SK-N-SH (cell line): ENCODE results near the gene ADRA1B. TPM values are rescaled to one million over a fixed set of nuclear protein-coding genes. Genes with fewer than 3 reads are reported as not detected.
A peak's percentile ranks its signal among the peaks of the same experiment; 100 is the strongest.

Experiments
- CTCF ChIA-PET: fragments of 300-600, 350-600 bp; formaldehyde crosslinking; extraction: SDS; loops from one replicate; lab custom pipeline; 2021; lab: Yijun Ruan, JAX
- POLR2A ChIA-PET: fragments of 350-600 bp; sonication (Branson Sonifier 250); formaldehyde crosslinking; extraction: SDS; loops from one replicate; lab custom pipeline; 2020; ENCODE audit warnings: antibody characterized with exemption, inconsistent platforms; lab: Yijun Ruan, JAX
- DNase-seq: peaks from one replicate; pipeline ENCODE4 v3.0.0; 2012
- H2AFZ ChIP-seq: fragments of 200-600 bp; sonication (generic); 2 replicates; pipeline ENCODE4 v1.8.1; 2016; ENCODE audit warnings: antibody characterized with exemption, mild to moderate bottlenecking, low read depth
- H3F3A ChIP-seq: fragments of 200-600 bp; sonication (generic); replicated peaks from 2 replicates; pipeline ENCODE3; 2016; ENCODE audit warnings: antibody characterized with exemption, mild to moderate bottlenecking; ENCODE audit not compliant: insufficient read depth
- H3K27ac ChIP-seq, 2 experiments: fragments of 200-500 bp in 1 of 2; fragments of 200-600 bp in 1 of 2; sonication (Bioruptor generic) in 1 of 2; sonication (generic), shearing (Covaris generic) in 1 of 2; 2 replicates each; pipeline versions ENCODE4 v1.5.1 to v1.6.1; 2014 to 2016; ENCODE audit warnings: low read depth in 2 of 2, inconsistent platforms in 1 of 2, low read length in 1 of 2, mild to moderate bottlenecking in 1 of 2, mixed read lengths in 1 of 2
- H3K27me3 ChIP-seq: fragments of 200-600 bp; sonication (generic), shearing (Covaris generic); 2 replicates; pipeline ENCODE4 v1.6.1; 2016; ENCODE audit warnings: mixed run types; ENCODE audit not compliant: insufficient read depth
- H3K36me3 ChIP-seq, 2 experiments: fragments of 200-500 bp in 1 of 2; fragments of 200-600 bp in 1 of 2; sonication (Bioruptor generic) in 1 of 2; sonication (generic) in 1 of 2; replicated peaks in 1 of 2; 2 replicates each; pipeline versions ENCODE3 to v1.5.1; 2014 to 2016; ENCODE audit warnings: low read length in 1 of 2, mild to moderate bottlenecking in 1 of 2; ENCODE audit not compliant: insufficient read depth in 2 of 2, control insufficient read depth in 1 of 2
- H3K4me1 ChIP-seq, 2 experiments: fragments of 200-500 bp in 1 of 2; fragments of 200-600 bp in 1 of 2; sonication (Bioruptor generic) in 1 of 2; sonication (generic), shearing (Covaris generic) in 1 of 2; 2 replicates each; pipeline versions ENCODE4 v1.5.1 to v1.6.1; 2014 to 2016; ENCODE audit warnings: low read depth in 1 of 2, low read length in 1 of 2, mixed run types in 1 of 2; ENCODE audit not compliant: insufficient read depth in 2 of 2, control insufficient read depth in 1 of 2
- H3K4me2 ChIP-seq: fragments of 200-600 bp; sonication (generic), shearing (Covaris generic); 2 replicates; pipeline ENCODE4 v1.6.1; 2017; ENCODE audit warnings: mixed run types
- H3K4me3 ChIP-seq, 2 experiments: fragments of 200-500 bp in 1 of 2; fragments of 200-600 bp in 1 of 2; sonication (Bioruptor generic) in 1 of 2; sonication (generic), shearing (Covaris generic) in 1 of 2; 2 replicates each; pipeline versions ENCODE4 v1.5.1 to v1.8.1; 2014 to 2016; ENCODE audit warnings: low read depth in 2 of 2, inconsistent platforms in 1 of 2, low read length in 1 of 2, mild to moderate bottlenecking in 1 of 2, mixed read lengths in 1 of 2, moderate library complexity in 1 of 2
- H3K79me2 ChIP-seq: fragments of 200-600 bp; sonication (generic); 2 replicates; pipeline ENCODE4 v1.8.1; 2017; ENCODE audit warnings: mild to moderate bottlenecking; ENCODE audit not compliant: insufficient read depth
- H3K9ac ChIP-seq: fragments of 200-600 bp; sonication (generic); 2 replicates; pipeline ENCODE4 v1.6.1; 2017; ENCODE audit warnings: mixed run types
- H3K9me2 ChIP-seq: fragments of 200-600 bp; sonication (generic); 2 replicates; pipeline ENCODE4 v1.6.1; 2017; ENCODE audit warnings: mixed run types
- H3K9me3 ChIP-seq: fragments of 200-600 bp; sonication (generic); 2 replicates; pipeline ENCODE4 v1.6.1; 2017; ENCODE audit warnings: mixed run types, mild to moderate bottlenecking, moderate library complexity
- H4K20me1 ChIP-seq: fragments of 200-600 bp; sonication (generic); 2 replicates; pipeline ENCODE4 v1.6.1; 2017; ENCODE audit warnings: mild to moderate bottlenecking, mixed run types; ENCODE audit not compliant: insufficient read depth
- EP300 ChIP-seq, 2 experiments: IDR thresholded peaks; 2 replicates each; pipeline versions ENCODE4 v1.4.0 to v1.6.1; 2012; ENCODE audit warnings: borderline replicate concordance in 1 of 2, low read depth in 1 of 2, low read length in 1 of 2
- FOSL2 ChIP-seq: IDR thresholded peaks from 2 replicates; pipeline ENCODE4 v1.4.0; 2012; ENCODE audit warnings: low read depth, mild to moderate bottlenecking, moderate library complexity, borderline replicate concordance
- MEF2A ChIP-seq: IDR thresholded peaks from 2 replicates; pipeline ENCODE4 v1.4.0; 2012; ENCODE audit warnings: low read depth, borderline replicate concordance
- NFIC ChIP-seq: IDR thresholded peaks from 2 replicates; pipeline ENCODE4 v1.4.0; 2012; ENCODE audit warnings: borderline replicate concordance
- NRF1 ChIP-seq: IDR thresholded peaks from 2 replicates; pipeline ENCODE4 v1.6.1; 2012; ENCODE audit warnings: low read depth, mild to moderate bottlenecking, low read length
- RAD21 ChIP-seq: IDR thresholded peaks from 2 replicates; pipeline ENCODE4 v1.6.1; 2012; ENCODE audit warnings: mild to moderate bottlenecking, low read length
- RCOR1 ChIP-seq: fragments of 150-350 bp; IDR thresholded peaks from 2 replicates; pipeline ENCODE4 v1.6.1; 2017; ENCODE audit warnings: antibody characterized with exemption, low read length
- RXRA ChIP-seq: IDR thresholded peaks from 2 replicates; pipeline ENCODE4 v1.4.0; 2012; ENCODE audit warnings: low read depth, mild to moderate bottlenecking, borderline replicate concordance
- SIN3A ChIP-seq: IDR thresholded peaks from 2 replicates; pipeline ENCODE4 v1.6.1; 2012; ENCODE audit warnings: low read depth, mild to moderate bottlenecking, low read length, moderate library complexity, borderline replicate concordance
- TCF12 ChIP-seq: IDR thresholded peaks from 2 replicates; pipeline ENCODE4 v1.4.0; 2012
- polyA plus RNA-seq, 3 experiments: library from polyadenylated mRNA; depleted of rRNA; stranded (reverse); fragments of >200 nt; gene quantifications; 2 replicates each; pipeline ENCODE4 v1.2.3, GENCODE V29; 2012
- TF ChIP-seq, protein P1 (sequence below): IDR thresholded peaks from 2 replicates; pipeline ENCODE4 v1.4.0; 2012; ENCODE audit warnings: low read depth, borderline replicate concordance
- TF ChIP-seq, protein P2 (sequence below): fragments of 150-350 bp; IDR thresholded peaks from 2 replicates; pipeline ENCODE4 v1.6.1; 2016; ENCODE audit warnings: mild to moderate bottlenecking, low read depth, low read length
- TF ChIP-seq, protein P3 (sequence below): IDR thresholded peaks from 2 replicates; pipeline ENCODE4; 2012

The ADRA1B gene
- polyA plus RNA-seq, 1 of the 3 experiments (the other 2 are of a cell fraction): 2.2 TPM

DNA sequence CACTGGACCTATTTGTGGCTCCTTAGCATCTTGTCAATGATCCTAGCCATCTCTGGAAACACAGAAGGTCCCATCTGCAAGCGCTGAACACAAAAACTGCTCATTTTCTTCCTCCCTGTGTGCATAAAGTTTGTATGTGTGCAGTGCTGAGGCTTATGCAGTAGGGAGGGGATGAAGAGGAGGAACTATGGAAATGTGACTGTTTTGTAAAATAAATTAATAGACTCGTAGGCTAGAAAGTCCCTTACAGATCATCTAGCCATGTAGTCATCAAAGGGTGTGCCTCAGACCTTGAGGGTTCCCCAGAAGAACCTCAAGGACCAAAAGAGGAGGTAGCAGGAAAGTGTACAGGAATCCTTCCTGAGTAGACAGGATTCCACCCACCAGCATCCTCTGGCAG lies 34.3 kb upstream of the ADRA1B start (continued):
- TF ChIP-seq, protein P1, sequence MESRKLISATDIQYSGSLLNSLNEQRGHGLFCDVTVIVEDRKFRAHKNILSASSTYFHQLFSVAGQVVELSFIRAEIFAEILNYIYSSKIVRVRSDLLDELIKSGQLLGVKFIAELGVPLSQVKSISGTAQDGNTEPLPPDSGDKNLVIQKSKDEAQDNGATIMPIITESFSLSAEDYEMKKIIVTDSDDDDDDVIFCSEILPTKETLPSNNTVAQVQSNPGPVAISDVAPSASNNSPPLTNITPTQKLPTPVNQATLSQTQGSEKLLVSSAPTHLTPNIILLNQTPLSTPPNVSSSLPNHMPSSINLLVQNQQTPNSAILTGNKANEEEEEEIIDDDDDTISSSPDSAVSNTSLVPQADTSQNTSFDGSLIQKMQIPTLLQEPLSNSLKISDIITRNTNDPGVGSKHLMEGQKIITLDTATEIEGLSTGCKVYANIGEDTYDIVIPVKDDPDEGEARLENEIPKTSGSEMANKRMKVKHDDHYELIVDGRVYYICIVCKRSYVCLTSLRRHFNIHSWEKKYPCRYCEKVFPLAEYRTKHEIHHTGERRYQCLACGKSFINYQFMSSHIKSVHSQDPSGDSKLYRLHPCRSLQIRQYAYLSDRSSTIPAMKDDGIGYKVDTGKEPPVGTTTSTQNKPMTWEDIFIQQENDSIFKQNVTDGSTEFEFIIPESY: no peak
- TF ChIP-seq MEF2A: no peak
- no peak for TF ChIP-seq RCOR1
- TF ChIP-seq RXRA: no peak
- TF ChIP-seq NRF1: no peak
- TF ChIP-seq RAD21: no peak
- no peak for TF ChIP-seq NFIC
- TF ChIP-seq, protein P2, sequence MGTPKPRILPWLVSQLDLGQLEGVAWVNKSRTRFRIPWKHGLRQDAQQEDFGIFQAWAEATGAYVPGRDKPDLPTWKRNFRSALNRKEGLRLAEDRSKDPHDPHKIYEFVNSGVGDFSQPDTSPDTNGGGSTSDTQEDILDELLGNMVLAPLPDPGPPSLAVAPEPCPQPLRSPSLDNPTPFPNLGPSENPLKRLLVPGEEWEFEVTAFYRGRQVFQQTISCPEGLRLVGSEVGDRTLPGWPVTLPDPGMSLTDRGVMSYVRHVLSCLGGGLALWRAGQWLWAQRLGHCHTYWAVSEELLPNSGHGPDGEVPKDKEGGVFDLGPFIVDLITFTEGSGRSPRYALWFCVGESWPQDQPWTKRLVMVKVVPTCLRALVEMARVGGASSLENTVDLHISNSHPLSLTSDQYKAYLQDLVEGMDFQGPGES: no peak

DNA sequence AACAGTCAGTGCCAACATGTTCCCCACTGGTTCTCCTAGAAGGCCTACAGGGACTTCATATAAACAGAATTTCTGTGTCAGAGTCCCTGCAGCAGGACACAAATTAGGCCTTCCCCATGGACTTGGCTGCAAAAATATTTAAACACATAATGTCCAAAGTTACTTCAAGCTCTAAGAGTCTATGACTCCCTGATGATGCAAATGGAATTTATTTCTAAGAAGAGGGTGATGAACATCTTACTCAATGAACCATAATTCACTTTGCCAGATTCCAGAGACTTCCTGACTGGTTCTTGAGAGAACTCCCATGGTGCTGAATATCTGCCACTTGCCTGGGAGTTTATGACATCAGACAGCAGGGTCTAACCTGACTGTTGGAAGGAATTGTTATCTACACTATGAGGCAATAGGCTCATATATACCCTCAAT lies 32.7 kb upstream of the ADRA1B start:
- Histone ChIP-seq H3K27me3 (no peaks in the 10 kb centered on the region), H3K4me3 (no peak overlapping the region), H3K9me3 (no peaks in the 10 kb centered on the region), H4K20me1 (no peaks in the 10 kb centered on the region), H3K79me2 (no peaks in the 10 kb centered on the region), H3K4me2 (0 out of 2 replicates have a peak overlapping the region, but pooled peaks have one; percentile 21), H3K9me2 (no peaks in the 10 kb centered on the region), H3K9ac (peak overlapping the region; percentile 35; the same call in 1 of the 2 replicates), H3K27ac (peak overlapping the region in 1 of 2 experiments; percentile 79; a peak in 2 of 4 replicates), H3F3A (peaks cover 37% of the 10 kb centered on the region), H3K4me1 (peaks cover 4 to 31% of the 10 kb centered on the region in 2 experiments), H2AFZ (no peak overlapping the region), H3K36me3 (no peaks in the 10 kb centered on the region)
- TF ChIP-seq SIN3A (no peak), TCF12 (peak; percentile 69), FOSL2 (peak; percentile 23; the same call in 1 of the 2 replicates), EP300 (IDR thresholded peaks at IDR 0.05; ENCODE audit: borderline replicate concordance in 1 of 2, low read depth in 1 of 2, low read length in 1 of 2) (peak in 1 of 2 experiments; percentile 62; a peak in 1 of 4 replicates), NRF1 (no peak)
- TF ChIP-seq, protein P3, sequence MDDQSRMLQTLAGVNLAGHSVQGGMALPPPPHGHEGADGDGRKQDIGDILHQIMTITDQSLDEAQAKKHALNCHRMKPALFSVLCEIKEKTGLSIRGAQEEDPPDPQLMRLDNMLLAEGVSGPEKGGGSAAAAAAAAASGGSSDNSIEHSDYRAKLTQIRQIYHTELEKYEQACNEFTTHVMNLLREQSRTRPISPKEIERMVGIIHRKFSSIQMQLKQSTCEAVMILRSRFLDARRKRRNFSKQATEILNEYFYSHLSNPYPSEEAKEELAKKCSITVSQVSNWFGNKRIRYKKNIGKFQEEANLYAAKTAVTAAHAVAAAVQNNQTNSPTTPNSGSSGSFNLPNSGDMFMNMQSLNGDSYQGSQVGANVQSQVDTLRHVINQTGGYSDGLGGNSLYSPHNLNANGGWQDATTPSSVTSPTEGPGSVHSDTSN: peak; percentile 82
- DNase-seq: no peak
- POLR2A ChIA-PET: no interaction called here
- CTCF ChIA-PET: no interaction called here
